Liver (tissue), 9 donors: ENCODE data around the gene CNOT8. TPM values are rescaled to one million over a fixed set of nuclear protein-coding genes. Genes with fewer than 3 reads are reported as not detected.
A peak's percentile ranks its signal among the peaks of the same experiment; 100 is the strongest.

Experiments used
- DNase-seq: peaks from one replicate; pipeline ENCODE4 v3.0.0-alpha.2; 2017; ENCODE audit warnings: low spot score
- H3K27ac ChIP-seq, 2 donors: one replicate each; pipeline ENCODE4 v1.7.0; 2013; ENCODE audit warnings: inconsistent platforms in 2 of 2, low read length in 2 of 2, control low read depth in 1 of 2, low read depth in 1 of 2, mild to moderate bottlenecking in 1 of 2
- H3K27me3 ChIP-seq, 4 donors: one replicate each; pipeline versions ENCODE4 v1.6.1 to v1.7.0; 2013; ENCODE audit warnings: low read length in 3 of 4, inconsistent platforms in 1 of 4, mild to moderate bottlenecking in 1 of 4, moderate library complexity in 1 of 4; ENCODE audit not compliant: control insufficient read depth in 4 of 4, insufficient read depth in 4 of 4
- H3K36me3 ChIP-seq, 4 donors: one replicate each; pipeline versions ENCODE4 v1.6.1 to v1.7.0; 2013; ENCODE audit warnings: low read length in 3 of 4, mild to moderate bottlenecking in 3 of 4, low read depth in 1 of 4, moderate library complexity in 1 of 4; ENCODE audit not compliant: control insufficient read depth in 4 of 4, insufficient read depth in 3 of 4
- H3K4me1 ChIP-seq, 4 donors: one replicate each; pipeline versions ENCODE4 v1.6.1 to v1.7.0; 2013; ENCODE audit warnings: low read length in 3 of 4, mild to moderate bottlenecking in 3 of 4, moderate library complexity in 1 of 4; ENCODE audit not compliant: control insufficient read depth in 4 of 4, insufficient read depth in 4 of 4
- H3K4me3 ChIP-seq, 3 donors: one replicate each; pipeline versions ENCODE4 v1.6.1 to v1.7.0; 2013; ENCODE audit warnings: low read length in 3 of 3, control low read depth in 1 of 3, low read depth in 1 of 3, mild to moderate bottlenecking in 1 of 3
- H3K9ac ChIP-seq, 2 donors: one replicate each; pipeline ENCODE4 v1.7.0; 2013; ENCODE audit warnings: low read length in 2 of 2, mild to moderate bottlenecking in 2 of 2, moderate library complexity in 2 of 2, control low read depth in 1 of 2, low read depth in 1 of 2
- H3K9me3 ChIP-seq, 4 donors: one replicate each; pipeline versions ENCODE4 v1.6.1 to v1.7.0; 2013; ENCODE audit warnings: low read length in 3 of 4; ENCODE audit not compliant: control insufficient read depth in 4 of 4
- EGR1 ChIP-seq, 2 donors: IDR thresholded peaks; 2 replicates each; pipeline ENCODE4 v1.6.1; 2016 to 2018; ENCODE audit warnings: antibody characterized with exemption in 2 of 2, low read depth in 2 of 2
- FOXA1 ChIP-seq: IDR thresholded peaks from 2 replicates; pipeline ENCODE4 v1.6.1; 2016; ENCODE audit warnings: antibody characterized with exemption
- FOXA2 ChIP-seq: IDR thresholded peaks from 2 replicates; pipeline ENCODE4 v1.6.1; 2016; ENCODE audit warnings: antibody characterized with exemption
- GABPA ChIP-seq, 2 donors: IDR thresholded peaks in 1 of 2; conservative IDR thresholded peaks in 1 of 2; 2 replicates each; pipeline ENCODE4 v1.6.1; 2016; ENCODE audit warnings: antibody characterized with exemption in 2 of 2, mild to moderate bottlenecking in 1 of 2, moderate library complexity in 1 of 2
- HNF4A ChIP-seq, 2 donors: conservative IDR thresholded peaks; 2 replicates each; pipeline ENCODE4 v1.6.1; 2016; ENCODE audit warnings: antibody characterized with exemption in 2 of 2, mild to moderate bottlenecking in 2 of 2
- HNF4G ChIP-seq: IDR thresholded peaks from 2 replicates; pipeline ENCODE4 v1.6.1; 2016; ENCODE audit warnings: antibody characterized with exemption
- JUND ChIP-seq, 2 donors: IDR thresholded peaks; 2 replicates each; pipeline ENCODE4 v1.6.1; 2016; ENCODE audit warnings: antibody characterized with exemption in 2 of 2
- NR2F2 ChIP-seq: IDR thresholded peaks from 2 replicates; pipeline ENCODE4 v1.6.1; 2016; ENCODE audit warnings: antibody characterized with exemption
- RAD21 ChIP-seq, 2 donors: IDR thresholded peaks; 2 replicates each; pipeline ENCODE4 v1.6.1; 2016; ENCODE audit warnings: antibody characterized with exemption in 2 of 2, mild to moderate bottlenecking in 2 of 2
- RXRA ChIP-seq, 2 donors: IDR thresholded peaks; 2 replicates each; pipeline ENCODE4 v1.6.1; 2017 to 2018; ENCODE audit warnings: antibody characterized with exemption in 2 of 2, mild to moderate bottlenecking in 1 of 2
- TAF1 ChIP-seq: conservative IDR thresholded peaks from 2 replicates; pipeline ENCODE4 v1.6.1; 2016; ENCODE audit warnings: antibody characterized with exemption, mild to moderate bottlenecking
- YY1 ChIP-seq: IDR thresholded peaks from 2 replicates; pipeline ENCODE4 v1.6.1; 2016; ENCODE audit warnings: antibody characterized with exemption, mild to moderate bottlenecking
- WGBS: extraction: QIAGEN DNeasy Blood & Tissue Kit; methylation state at CpG from one replicate; pipeline ENCODE4 v1.1.7; 2013; 5-methylcytosine and 5-hydroxymethylcytosine counted together
- polyA plus RNA-seq, 2 donors: library from polyadenylated mRNA; stranded (reverse) in 1 of 2; unstranded in 1 of 2; fragments of 200-250 nt in 1 of 2; fragments of >200 nt in 1 of 2; fragmentation: Nextera tagmentation in 1 of 2; extraction: Ambion mirVana in 1 of 2; gene quantifications; one replicate each; pipeline versions ENCODE4 v1.2.1 to v1.2.3, GENCODE V29; 2013 to 2015
- total RNA-seq, 2 donors: library from RNA; depleted of rRNA; stranded (reverse); fragments of >200 nt; gene quantifications; one replicate each; pipeline ENCODE4 v1.2.3, GENCODE V29; 2014
- TF ChIP-seq, protein P1 (sequence below): IDR thresholded peaks from 2 replicates; pipeline ENCODE4 v1.6.1; 2016; ENCODE audit warnings: antibody characterized with exemption
- TF ChIP-seq, protein P2 (sequence below): IDR thresholded peaks from 2 replicates; pipeline ENCODE4 v1.6.1; 2016; ENCODE audit warnings: antibody characterized with exemption
- TF ChIP-seq, protein P3 (sequence below): IDR thresholded peaks from 2 replicates; pipeline ENCODE4 v1.6.1; 2016; ENCODE audit warnings: antibody characterized with exemption
- TF ChIP-seq, protein P4 (sequence below): fragments of 150-350 bp; IDR thresholded peaks from 2 replicates; pipeline ENCODE4 v1.5.1; 2017; ENCODE audit warnings: improper control_type of control experiment, low read depth, low read length; ENCODE audit not compliant: missing input control
- TF ChIP-seq, protein P5 (sequence below): IDR thresholded peaks from 2 replicates; pipeline ENCODE4 v1.6.1; 2016; ENCODE audit warnings: antibody characterized with exemption, mild to moderate bottlenecking
- donor health status: healthy.
- donor health status: healthy.
- donor health status: healthy.
- donor health status: healthy.
- donor health status: healthy.

CNOT8 gene
- total and polyA plus RNA-seq, 4 donors, result 12.6 to 38.9 (median 20.8) TPM

DNA sequence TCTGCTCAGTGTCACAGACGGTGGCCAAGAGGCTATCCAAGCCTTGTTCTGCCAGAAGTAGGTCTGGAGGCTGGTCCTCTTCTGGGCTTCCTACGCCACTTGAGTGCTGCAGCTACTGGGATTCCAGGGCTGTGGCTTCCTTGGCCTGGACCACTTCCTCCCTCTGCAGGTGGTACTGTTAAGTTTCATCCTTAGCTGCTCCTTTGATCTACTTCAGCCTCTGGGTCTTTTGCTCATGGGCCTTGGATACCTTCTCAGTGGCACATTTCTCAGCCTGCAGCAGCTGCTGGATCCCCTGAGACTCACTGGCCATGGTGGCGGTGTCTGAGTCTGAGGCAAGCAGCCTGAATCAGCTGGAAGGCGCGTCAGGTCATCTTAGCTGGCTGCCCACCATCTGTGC lies 10.3 kb downstream of the CNOT8 start:
- no peak for DNase-seq
- Histone ChIP-seq H3K4me3 (no peak overlapping the region), H3K9me3 (no peaks in the 10 kb centered on the region), H3K4me1 (peaks cover 0 to 2% (median 0%) of the 10 kb centered on the region in 4 donors), H3K36me3 (peaks cover 3 to 37% (median 32%) of the 10 kb centered on the region in 4 donors), H3K27me3 (no peaks in the 10 kb centered on the region), H3K9ac (no peak overlapping the region), H3K27ac (no peak overlapping the region)
- 94% methylated on average over 5 of the region's 5 CpGs for WGBS
- TF ChIP-seq RAD21 (IDR thresholded peaks at IDR 0.05), result peak; percentile 47 to 74
- no peak for TF ChIP-seq FOXA2

DNA sequence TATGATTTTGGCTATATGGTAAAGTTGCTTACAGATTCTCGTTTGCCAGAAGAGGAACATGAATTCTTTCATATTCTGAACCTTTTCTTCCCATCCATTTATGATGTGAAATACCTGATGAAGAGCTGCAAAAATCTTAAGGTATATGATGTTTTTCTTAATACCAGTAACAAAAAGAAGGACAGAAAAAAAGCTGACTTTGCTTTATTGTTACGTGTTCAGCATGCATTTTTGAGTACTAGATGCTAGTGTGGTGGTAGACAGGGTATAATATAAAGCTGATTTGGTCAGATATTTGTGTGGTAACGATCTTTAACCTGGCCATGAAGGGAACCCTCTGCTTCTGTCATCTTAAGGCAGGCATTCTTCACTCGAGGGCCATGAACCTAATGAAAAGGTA lies 13.3 kb downstream of the CNOT8 start:
- Histone ChIP-seq H3K36me3 (peaks cover 7 to 56% (median 40%) of the 10 kb centered on the region in 4 donors), H3K27me3 (no peaks in the 10 kb centered on the region), H3K9me3 (no peaks in the 10 kb centered on the region), H3K4me1 (no peaks in the 10 kb centered on the region), H3K27ac (no peak overlapping the region), H3K4me3 (no peak overlapping the region), H3K9ac (no peak overlapping the region)
- no peak for TF ChIP-seq GABPA (IDR thresholded peaks at IDR 0.05 in 1 of 2, conservative IDR thresholded peaks at IDR 0.05 in 1 of 2)
- no peak for TF ChIP-seq YY1
- TF ChIP-seq, protein P1, sequence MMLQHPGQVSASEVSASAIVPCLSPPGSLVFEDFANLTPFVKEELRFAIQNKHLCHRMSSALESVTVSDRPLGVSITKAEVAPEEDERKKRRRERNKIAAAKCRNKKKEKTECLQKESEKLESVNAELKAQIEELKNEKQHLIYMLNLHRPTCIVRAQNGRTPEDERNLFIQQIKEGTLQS, result no peak
- TF ChIP-seq RAD21 (IDR thresholded peaks at IDR 0.05), result no peak
- TF ChIP-seq, protein P2, sequence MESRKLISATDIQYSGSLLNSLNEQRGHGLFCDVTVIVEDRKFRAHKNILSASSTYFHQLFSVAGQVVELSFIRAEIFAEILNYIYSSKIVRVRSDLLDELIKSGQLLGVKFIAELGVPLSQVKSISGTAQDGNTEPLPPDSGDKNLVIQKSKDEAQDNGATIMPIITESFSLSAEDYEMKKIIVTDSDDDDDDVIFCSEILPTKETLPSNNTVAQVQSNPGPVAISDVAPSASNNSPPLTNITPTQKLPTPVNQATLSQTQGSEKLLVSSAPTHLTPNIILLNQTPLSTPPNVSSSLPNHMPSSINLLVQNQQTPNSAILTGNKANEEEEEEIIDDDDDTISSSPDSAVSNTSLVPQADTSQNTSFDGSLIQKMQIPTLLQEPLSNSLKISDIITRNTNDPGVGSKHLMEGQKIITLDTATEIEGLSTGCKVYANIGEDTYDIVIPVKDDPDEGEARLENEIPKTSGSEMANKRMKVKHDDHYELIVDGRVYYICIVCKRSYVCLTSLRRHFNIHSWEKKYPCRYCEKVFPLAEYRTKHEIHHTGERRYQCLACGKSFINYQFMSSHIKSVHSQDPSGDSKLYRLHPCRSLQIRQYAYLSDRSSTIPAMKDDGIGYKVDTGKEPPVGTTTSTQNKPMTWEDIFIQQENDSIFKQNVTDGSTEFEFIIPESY, result no peak
- DNase-seq, result no peak
- WGBS, result 94% methylated on average over 4 of the region's 4 CpGs

DNA sequence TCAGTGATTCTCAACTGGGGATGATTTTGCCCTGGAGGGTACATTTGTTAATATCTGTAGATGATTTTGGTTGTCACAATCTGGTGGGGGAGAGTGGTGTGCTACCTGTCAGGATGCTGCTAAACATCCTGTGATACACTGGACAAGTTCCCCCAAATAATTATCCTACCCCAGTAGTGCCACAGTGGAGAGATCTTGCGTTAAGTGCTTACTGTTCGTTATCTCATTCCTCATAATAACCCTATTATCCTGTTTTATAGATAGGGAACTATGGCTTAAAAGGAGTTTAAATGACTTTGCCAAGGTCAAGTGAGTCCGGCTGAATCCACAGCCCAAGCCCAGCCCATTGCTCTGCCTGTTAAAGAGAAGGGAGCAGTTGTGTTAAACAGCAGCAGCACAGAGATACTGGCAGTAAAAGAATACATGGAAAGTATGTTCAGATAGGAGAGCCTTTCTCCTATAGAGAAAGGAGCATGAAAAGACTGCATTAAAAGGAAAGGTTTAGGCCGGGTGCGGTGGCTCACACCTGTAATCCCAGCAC lies 15.4 kb downstream of the CNOT8 start:
- Histone ChIP-seq H3K27me3 (no peaks in the 10 kb centered on the region), H3K4me1 (no peaks in the 10 kb centered on the region), H3K27ac (no peak overlapping the region), H3K9ac (no peak overlapping the region), H3K4me3 (no peak overlapping the region), H3K9me3 (peaks cover 1 to 4% (median 4%) of the 10 kb centered on the region in 4 donors), H3K36me3 (peaks cover 7 to 60% (median 43%) of the 10 kb centered on the region in 4 donors)
- DNase-seq, result no peak
- WGBS, result 89% methylated on average over 5 of the region's 5 CpGs
- TF ChIP-seq FOXA2, result no peak
- no peak for TF ChIP-seq EGR1 (IDR thresholded peaks at IDR 0.05; ENCODE audit: low read depth in 2 of 2)
- TF ChIP-seq RXRA (IDR thresholded peaks at IDR 0.05), result no peak
- no peak for TF ChIP-seq JUND (IDR thresholded peaks at IDR 0.05)
- TF ChIP-seq, protein P2, result no peak
- TF ChIP-seq, protein P3, sequence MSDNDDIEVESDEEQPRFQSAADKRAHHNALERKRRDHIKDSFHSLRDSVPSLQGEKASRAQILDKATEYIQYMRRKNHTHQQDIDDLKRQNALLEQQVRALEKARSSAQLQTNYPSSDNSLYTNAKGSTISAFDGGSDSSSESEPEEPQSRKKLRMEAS, result no peak
- no peak for TF ChIP-seq HNF4G
- TF ChIP-seq, protein P4, sequence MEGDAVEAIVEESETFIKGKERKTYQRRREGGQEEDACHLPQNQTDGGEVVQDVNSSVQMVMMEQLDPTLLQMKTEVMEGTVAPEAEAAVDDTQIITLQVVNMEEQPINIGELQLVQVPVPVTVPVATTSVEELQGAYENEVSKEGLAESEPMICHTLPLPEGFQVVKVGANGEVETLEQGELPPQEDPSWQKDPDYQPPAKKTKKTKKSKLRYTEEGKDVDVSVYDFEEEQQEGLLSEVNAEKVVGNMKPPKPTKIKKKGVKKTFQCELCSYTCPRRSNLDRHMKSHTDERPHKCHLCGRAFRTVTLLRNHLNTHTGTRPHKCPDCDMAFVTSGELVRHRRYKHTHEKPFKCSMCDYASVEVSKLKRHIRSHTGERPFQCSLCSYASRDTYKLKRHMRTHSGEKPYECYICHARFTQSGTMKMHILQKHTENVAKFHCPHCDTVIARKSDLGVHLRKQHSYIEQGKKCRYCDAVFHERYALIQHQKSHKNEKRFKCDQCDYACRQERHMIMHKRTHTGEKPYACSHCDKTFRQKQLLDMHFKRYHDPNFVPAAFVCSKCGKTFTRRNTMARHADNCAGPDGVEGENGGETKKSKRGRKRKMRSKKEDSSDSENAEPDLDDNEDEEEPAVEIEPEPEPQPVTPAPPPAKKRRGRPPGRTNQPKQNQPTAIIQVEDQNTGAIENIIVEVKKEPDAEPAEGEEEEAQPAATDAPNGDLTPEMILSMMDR, result no peak
- no peak for TF ChIP-seq YY1
- TF ChIP-seq, protein P5, sequence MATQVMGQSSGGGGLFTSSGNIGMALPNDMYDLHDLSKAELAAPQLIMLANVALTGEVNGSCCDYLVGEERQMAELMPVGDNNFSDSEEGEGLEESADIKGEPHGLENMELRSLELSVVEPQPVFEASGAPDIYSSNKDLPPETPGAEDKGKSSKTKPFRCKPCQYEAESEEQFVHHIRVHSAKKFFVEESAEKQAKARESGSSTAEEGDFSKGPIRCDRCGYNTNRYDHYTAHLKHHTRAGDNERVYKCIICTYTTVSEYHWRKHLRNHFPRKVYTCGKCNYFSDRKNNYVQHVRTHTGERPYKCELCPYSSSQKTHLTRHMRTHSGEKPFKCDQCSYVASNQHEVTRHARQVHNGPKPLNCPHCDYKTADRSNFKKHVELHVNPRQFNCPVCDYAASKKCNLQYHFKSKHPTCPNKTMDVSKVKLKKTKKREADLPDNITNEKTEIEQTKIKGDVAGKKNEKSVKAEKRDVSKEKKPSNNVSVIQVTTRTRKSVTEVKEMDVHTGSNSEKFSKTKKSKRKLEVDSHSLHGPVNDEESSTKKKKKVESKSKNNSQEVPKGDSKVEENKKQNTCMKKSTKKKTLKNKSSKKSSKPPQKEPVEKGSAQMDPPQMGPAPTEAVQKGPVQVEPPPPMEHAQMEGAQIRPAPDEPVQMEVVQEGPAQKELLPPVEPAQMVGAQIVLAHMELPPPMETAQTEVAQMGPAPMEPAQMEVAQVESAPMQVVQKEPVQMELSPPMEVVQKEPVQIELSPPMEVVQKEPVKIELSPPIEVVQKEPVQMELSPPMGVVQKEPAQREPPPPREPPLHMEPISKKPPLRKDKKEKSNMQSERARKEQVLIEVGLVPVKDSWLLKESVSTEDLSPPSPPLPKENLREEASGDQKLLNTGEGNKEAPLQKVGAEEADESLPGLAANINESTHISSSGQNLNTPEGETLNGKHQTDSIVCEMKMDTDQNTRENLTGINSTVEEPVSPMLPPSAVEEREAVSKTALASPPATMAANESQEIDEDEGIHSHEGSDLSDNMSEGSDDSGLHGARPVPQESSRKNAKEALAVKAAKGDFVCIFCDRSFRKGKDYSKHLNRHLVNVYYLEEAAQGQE, result no peak
- no peak for TF ChIP-seq TAF1
- no peak for TF ChIP-seq FOXA1
- no peak for TF ChIP-seq RAD21 (IDR thresholded peaks at IDR 0.05)
- TF ChIP-seq, protein P1, result no peak
- TF ChIP-seq NR2F2, result no peak
- TF ChIP-seq GABPA (IDR thresholded peaks at IDR 0.05 in 1 of 2, conservative IDR thresholded peaks at IDR 0.05 in 1 of 2), result no peak
- TF ChIP-seq HNF4A (conservative IDR thresholded peaks at IDR 0.05), result no peak
